ENCODE results near the gene ADAMTS2. TPM values are rescaled to one million over a fixed set of nuclear protein-coding genes. Genes with fewer than 3 reads are reported as not detected.

Gene ADAMTS2
- total RNA-seq = 25.5 and 31.9 TPM in 2 replicates
- 65.2 TPM for polyA plus RNA-seq (2012)

GRCh38 chr5:179345433-179346321 lies at the start of gene ADAMTS2:
Gene ADAMTS2, minus strand, starts transcription at chr5:179345461. Its CDS starts 133 bp downstream, at chr5:179345328.
- peak; percentile 62 for DNase-seq (ENCODE audit: low read depth)

GRCh38 chr5:179393078-179393477 lies 47.8 kb upstream of the ADAMTS2 start:
- DNase-seq (ENCODE audit: low read depth) = peak; percentile 75

GRCh38 chr5:179387151-179388110 lies 42.2 kb upstream of the ADAMTS2 start:
- DNase-seq (ENCODE audit: low read depth) = no peak

DNA sequence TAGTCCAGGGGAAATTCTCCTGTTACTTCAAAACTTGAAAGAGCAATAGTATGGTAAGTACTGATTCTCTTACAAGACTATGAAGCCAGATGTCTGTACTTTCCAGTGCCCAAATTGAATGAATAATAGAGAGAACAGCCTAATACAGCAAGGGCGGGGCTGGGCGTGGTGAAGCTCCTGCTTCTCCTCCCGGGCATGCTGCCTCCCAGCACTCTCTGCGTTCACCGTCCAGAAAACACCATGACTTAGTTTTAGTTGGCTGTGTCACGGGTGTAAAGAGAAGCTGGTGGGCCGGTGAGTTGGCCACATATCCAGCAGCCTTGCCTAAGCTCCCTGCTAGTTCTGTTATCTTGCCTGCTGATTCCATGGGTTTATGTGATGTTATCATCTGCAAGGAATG lies 40.7 kb upstream of the ADAMTS2 start:
- DNase-seq (ENCODE audit: low read depth) = no peak

DNA sequence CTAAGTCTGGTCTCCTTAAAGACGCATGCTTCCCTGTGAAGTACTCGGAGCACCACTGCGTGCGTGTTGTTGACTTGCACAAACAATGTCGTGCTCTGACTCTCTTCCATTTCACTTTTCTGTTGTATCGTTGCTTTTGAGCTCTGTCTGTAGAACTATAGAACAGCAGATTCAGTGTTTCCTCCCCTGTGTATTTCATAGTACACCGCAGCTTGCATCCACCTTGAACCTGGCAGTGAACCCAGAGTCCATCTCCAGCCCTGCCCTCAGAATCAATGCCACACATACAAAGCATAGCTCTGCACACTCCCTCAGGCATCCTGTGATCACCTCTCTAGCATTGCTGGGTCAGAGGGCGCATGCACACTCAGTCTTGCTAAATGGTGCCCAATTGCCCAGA lies 37.2 kb upstream of the ADAMTS2 start:
- no peak for DNase-seq (ENCODE audit: low read depth)

- no peak for DNase-seq (ENCODE audit: low read depth)
Observed at GRCh38 chr5:179381691-179382090, 36.4 kb upstream of the ADAMTS2 start.

- DNase-seq (ENCODE audit: low read depth) = no peak
Observed at GRCh38 chr5:179380211-179381035, 35.2 kb upstream of the ADAMTS2 start.

- DNase-seq (ENCODE audit: low read depth) = no peak
Observed at GRCh38 chr5:179379321-179379890, 34.1 kb upstream of the ADAMTS2 start.

DNA sequence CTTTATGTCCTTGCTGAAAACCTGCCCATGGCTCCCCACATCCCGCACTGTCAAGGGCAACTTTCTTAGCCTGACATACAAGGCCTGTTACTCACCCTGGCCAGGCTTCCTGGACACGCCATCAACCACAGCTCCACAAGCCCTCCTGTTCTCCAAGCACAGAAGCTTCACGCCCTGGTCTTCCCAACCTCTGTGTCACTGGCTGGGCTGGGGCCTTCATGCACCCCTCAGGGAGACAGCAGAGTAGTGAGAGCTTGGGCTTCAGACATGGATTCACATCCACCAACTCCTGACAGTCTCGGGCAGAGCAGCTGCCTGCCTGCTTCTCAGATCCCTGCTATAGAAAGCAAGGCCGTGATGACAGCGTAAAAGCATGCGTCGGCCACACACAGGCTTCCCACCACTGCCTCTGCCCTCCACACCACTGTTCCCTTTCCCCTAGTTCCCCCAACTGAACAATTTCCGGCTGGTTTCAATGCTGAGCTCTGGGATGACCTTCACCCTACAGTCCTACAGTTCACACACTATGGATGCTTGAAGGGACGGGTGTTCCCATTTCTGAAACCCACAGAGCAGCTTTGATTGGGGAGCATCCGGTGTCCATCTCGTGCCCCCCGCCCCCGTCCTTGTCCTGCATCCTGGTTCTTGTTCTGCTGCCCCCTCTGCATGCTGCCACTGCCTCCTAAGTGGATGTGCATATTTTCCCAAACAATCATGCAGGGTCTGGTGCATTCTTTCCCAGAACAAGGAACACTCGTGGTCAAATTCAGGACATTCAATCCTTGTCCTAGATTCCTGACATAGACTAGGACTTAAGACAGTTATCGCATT lies 33.4 kb upstream of the ADAMTS2 start:
- peak; percentile 91 for DNase-seq (ENCODE audit: low read depth)

DNA sequence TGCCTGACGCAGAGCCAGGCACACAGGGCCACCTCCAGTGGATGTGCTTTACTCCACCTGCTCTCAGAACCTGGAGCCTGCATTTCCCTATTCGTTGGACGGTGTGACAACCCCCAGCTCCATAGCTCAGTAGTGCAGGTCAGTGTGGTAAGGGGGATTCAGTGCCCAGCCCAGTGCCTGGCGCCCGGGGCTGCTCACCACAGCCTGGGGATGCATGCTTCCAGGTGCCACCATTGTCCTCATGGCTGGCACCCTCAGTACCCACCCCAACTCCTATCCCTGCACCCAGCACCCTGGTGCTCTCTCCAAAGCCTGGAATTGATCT lies 32.8 kb upstream of the ADAMTS2 start:
- DNase-seq (ENCODE audit: low read depth) = no peak

DNA sequence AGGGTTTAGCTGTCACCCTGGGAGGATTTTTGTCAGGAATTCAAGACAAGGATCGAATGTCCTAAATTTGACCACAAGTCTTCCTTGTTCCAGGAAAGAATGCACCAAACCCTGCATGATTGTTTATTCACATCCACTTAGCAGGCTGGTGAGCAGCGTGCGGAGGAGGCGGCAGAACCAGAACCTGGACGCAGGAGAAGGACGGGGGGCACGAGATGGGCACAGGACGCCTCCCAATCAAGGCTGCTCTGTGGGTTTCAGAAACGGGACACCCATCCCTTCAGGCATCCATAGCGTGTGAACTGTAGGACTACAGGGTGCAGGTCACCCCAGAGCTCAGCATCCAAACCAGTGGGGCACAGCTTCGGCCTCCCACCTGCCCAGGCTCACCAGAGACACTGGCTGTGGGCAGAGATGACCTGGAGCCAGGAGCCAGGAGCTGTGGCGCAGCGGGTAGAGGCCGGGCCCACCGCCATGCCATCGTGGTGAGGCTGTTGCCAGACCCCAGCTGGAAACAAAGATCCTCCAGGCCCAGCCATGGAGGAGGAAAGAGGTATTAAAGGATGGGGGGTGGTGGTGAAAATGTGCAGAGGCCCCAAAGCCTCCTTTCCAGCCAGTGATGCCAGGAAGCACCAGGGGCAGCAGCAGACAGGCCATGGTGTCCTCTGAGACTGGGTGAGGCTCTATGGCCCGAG lies 32.3 kb upstream of the ADAMTS2 start:
- DNase-seq (ENCODE audit: low read depth) = peak; percentile 60

GRCh38 chr5:179376701-179377420 lies 31.6 kb upstream of the ADAMTS2 start:
- no peak for DNase-seq (ENCODE audit: low read depth)

GRCh38 chr5:179375831-179376365 lies 30.6 kb upstream of the ADAMTS2 start:
- DNase-seq (ENCODE audit: low read depth) = no peak

- DNase-seq (ENCODE audit: low read depth) = no peak
Observed at GRCh38 chr5:179375236-179375685, 30.0 kb upstream of the ADAMTS2 start.

GRCh38 chr5:179374506-179375235 lies 29.4 kb upstream of the ADAMTS2 start:
- no peak for DNase-seq (ENCODE audit: low read depth)

DNA sequence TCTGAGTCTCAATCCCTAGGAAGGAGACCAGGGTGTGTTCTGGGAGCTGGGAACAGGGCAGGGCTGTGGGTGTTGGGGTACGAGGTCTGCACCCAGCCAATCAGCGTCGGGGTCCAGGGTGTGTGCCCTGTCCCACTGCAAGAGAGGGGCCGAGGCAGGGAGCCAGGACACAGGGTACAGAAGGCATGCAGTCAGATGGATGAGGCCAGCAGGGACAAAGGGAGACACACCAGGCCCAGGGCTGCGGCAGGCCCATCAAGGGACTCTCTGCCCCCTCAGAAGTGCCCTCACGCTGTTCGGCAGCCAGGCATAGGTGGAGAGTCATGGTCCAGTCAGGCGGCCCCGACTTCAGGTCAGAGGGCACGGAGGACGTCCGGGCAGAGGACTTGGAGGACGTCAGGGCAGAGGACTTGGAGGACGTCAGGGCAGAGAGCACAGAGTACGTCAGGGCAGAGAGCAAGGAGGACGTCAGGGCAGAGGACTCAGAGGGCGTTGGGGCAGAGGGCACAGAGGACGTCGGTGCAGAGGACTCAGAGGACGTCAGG lies 28.8 kb upstream of the ADAMTS2 start:
- DNase-seq (ENCODE audit: low read depth) = no peak
